Measurements from ENCODE around the gene FASTK.

Gene FASTK, protein sequence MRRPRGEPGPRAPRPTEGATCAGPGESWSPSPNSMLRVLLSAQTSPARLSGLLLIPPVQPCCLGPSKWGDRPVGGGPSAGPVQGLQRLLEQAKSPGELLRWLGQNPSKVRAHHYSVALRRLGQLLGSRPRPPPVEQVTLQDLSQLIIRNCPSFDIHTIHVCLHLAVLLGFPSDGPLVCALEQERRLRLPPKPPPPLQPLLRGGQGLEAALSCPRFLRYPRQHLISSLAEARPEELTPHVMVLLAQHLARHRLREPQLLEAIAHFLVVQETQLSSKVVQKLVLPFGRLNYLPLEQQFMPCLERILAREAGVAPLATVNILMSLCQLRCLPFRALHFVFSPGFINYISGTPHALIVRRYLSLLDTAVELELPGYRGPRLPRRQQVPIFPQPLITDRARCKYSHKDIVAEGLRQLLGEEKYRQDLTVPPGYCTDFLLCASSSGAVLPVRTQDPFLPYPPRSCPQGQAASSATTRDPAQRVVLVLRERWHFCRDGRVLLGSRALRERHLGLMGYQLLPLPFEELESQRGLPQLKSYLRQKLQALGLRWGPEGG

DNA sequence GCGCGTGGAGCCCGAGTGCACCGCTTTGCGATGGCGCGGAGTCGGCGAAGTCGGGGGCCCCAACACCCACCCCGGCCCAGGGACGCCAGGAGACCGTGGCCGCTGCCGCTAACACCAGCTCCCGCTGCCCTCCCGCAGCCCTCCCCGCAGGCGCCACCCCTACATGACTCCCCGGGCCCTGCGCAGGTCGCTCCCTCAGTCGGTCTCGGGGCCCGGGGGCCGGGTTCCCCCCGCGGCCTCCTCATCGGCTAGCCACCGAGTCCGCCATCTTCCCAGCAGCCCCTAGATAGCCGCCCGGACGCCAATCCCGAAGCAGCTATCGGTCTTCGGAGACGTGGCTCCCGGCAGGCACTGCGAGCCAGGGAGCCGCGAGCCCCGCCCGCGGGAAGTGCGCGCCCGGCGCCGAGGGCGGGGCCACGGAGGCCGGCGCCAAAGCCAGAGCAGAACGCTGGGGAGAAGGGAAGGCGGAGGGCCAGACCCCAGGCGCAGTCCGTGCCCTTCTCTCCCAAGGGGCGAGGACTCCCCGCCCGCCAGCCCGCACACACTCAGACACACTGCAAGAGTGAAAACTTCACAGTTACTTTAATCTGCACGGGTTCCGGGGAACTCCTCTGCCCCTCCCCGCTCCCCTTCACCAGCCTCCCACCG, at the start of gene FASTK:
FASTK (minus strand) TSS at position 288 of the 648 bp plus-strand sequence; CDS start at position 245, 43 bp downstream.
- DNase-seq (ENCODE audit: low spot score), result peak; percentile 97

- no peak for DNase-seq (ENCODE audit: low spot score)
Measured at GRCh38 chr7:151129960-151130591, 49.5 kb upstream of the FASTK start.

- DNase-seq (ENCODE audit: low spot score), result no peak
Measured at GRCh38 chr7:151129117-151129959, 48.7 kb upstream of the FASTK start.

DNA sequence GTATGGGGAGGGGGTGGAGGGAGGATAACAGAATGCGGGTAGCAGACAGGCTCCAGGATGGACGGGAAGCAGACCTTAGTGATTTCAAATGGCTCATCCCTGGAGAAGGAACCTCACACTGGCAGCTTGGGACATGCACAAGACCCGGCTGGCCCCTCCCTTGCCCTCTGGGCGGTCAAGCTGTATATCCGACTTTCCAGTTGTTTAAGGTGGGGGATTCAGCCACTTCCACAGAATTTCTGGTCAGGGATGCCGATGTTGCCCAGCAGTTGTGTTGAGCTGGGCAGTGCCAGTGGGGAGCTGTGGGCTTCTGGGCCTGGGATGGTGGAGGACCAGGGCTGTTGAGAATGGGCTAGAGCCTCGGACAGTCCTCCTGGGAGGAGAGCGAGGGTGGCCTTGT, 48.1 kb upstream of the FASTK start:
- DNase-seq (ENCODE audit: low spot score), result no peak

GRCh38 chr7:151128144-151128543, 47.5 kb upstream of the FASTK start:
- no peak for DNase-seq (ENCODE audit: low spot score)

- no peak for DNase-seq (ENCODE audit: low spot score)
Measured at GRCh38 chr7:151126491-151127137, 46.0 kb upstream of the FASTK start.

GRCh38 chr7:151125846-151126481, 45.4 kb upstream of the FASTK start:
- DNase-seq (ENCODE audit: low spot score), result peak; percentile 29

- peak; percentile 32 for DNase-seq (ENCODE audit: low spot score)
Measured at GRCh38 chr7:151125470-151125845, 44.8 kb upstream of the FASTK start.

DNA sequence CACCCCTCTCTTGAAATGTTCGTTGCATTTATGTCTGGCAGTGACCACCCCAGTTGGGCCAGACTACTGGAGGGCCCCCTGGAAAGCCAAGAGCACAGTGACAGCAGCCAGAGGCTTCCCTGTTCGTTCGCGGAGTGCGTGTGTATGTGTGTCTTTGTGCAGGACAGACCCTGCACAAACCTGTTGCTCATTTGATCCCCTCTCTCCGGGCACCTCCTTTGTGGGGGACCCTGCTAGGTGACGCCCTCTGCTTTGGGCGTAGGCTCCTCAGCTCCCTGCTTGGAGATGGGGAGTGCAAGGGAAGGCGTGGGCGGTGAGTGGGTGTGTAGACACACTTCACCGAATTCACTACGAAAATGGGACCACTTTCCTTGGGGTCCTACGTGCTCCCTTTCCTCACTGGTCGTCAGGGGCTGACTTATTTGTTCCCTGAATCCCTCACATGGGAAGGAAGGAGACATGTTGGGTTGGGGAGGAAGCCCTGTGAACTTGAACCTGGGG, 44.3 kb upstream of the FASTK start:
- DNase-seq (ENCODE audit: low spot score), result no peak

DNA sequence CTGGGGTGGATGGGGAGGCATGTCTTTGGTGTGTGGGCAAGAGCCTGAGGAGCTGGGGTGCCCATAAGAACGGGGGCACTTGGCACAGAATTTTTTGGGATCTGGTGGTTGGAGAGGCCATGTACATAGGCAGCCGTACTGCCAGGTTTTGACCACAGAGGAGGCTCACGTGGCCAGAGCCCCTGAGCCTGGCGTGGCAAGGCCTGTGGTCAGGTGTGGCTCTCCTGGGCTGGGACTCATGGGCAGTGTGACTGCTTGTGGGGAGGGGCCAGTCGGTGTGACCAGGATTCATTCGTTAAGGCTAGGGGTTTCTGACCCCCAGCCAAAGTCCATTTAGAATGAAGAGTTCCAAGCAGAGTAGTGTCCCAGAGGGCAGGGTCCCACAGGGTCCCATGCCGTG, 43.9 kb upstream of the FASTK start:
- no peak for DNase-seq (ENCODE audit: low spot score)

GRCh38 chr7:151123822-151124464, 43.3 kb upstream of the FASTK start:
- peak; percentile 94 for DNase-seq (ENCODE audit: low spot score)

- no peak for DNase-seq (ENCODE audit: low spot score)
Measured at GRCh38 chr7:151123158-151123821, 42.7 kb upstream of the FASTK start.

DNA sequence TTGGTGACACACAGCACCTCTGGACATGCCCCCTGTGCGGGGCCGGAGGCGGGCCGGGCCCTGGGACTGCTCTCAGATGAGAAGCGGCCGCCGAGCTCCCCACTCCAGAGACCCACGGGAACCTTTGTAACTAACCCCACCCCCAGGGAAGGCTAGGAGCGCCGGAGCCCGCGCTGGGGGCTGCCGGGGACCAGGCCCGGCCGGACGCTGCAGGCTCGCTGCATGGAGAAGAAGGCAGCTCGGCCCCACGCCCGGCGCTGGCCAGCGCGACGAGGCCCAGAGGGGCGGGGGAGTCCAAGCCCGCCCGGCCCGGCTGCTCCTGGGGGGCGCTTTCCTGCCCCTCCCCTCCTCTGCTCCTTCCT, 42.2 kb upstream of the FASTK start:
- DNase-seq (ENCODE audit: low spot score), result no peak

- DNase-seq (ENCODE audit: low spot score), result no peak
Measured at GRCh38 chr7:151122276-151122675, 41.7 kb upstream of the FASTK start.

DNA sequence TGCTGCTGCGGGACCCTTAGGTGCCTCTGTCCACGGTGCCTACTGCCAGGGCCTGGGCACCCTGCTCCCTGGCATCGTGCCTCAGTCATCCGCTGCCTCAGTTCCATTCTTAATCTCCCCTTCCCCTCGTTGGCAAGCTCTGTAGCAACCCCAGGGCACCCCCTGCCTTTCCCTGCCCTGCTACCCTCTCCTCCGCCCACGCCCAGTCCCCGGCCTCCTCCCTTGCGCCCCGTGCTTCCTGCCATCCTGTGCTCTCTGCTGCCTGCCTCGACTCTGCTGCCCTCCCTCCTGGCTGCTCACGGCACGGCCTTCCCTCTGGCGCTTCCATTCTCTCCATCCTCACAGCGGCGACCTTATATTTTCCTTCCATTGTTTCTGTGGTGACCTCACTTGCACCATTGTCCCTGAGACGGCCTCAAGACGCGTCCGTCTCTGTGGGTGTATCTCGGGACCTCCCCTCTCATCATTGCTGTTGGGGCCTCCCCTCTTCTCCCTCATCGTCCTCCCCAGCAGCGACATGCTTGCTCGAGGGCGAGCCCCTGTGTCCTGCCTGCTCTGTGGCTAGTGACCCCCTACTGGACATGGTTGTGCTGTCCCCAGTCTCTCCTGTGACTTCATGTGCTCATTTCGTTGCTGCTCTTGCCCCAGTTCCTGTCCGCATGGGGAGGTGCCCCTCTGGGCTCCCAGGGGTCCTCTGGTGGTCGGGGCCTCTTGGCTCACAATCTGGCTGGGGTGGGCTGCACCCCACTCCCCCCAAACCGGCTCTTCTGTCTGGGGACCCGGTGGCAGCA, 41.0 kb upstream of the FASTK start:
- no peak for DNase-seq (ENCODE audit: low spot score)

- DNase-seq (ENCODE audit: low spot score), result no peak
Measured at GRCh38 chr7:151120896-151121295, 40.3 kb upstream of the FASTK start.

DNA sequence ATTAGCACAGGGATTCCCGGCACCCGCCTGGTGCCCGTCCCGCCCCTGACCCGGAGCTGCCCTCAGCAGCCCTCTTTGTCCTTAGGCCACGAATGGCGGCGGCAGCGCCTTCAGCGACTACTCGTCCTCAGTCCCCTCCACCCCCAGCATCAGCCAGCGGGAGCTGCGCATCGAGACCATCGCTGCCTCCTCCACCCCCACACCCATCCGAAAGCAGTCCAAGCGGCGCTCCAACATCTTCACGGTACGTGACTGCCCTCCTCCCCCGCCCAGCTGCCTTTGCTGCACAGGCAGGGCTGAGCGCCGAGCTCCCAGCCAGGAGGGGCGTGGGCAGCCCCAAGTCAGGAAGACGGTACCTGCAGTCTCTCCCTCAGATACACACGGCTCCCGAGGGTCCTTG, 39.3 kb upstream of the FASTK start:
- no peak for DNase-seq (ENCODE audit: low spot score)

GRCh38 chr7:151119055-151119415, 38.4 kb upstream of the FASTK start:
- no peak for DNase-seq (ENCODE audit: low spot score)

Measured in GM03348 (cell line).